DMS 273 (cell line): Measurements from ENCODE around the gene LINC00305.

Source experiments
- DNase-seq: peaks from one replicate; lab custom pipeline; 2025; ENCODE audit not compliant: unreplicated experiment; lab: John Stamatoyannopoulos, UW

The LINC00305 gene

GRCh38 chr18:64116571-64117175 is 32.2 kb downstream of the LINC00305 start:
- DNase-seq = no peak

GRCh38 chr18:64115881-64116280 is 33.0 kb downstream of the LINC00305 start:
- DNase-seq = no peak

GRCh38 chr18:64111950-64112349 is 36.9 kb downstream of the LINC00305 start:
- DNase-seq = no peak

GRCh38 chr18:64110692-64111480 is 38.0 kb downstream of the LINC00305 start:
- no peak for DNase-seq

- DNase-seq = no peak
Observed at GRCh38 chr18:64103986-64104385, 44.9 kb downstream of the LINC00305 start.

GRCh38 chr18:64100116-64100922 is 48.6 kb downstream of the LINC00305 start:
- peak; percentile 23 for DNase-seq

GRCh38 chr18:64099244-64099643 is 49.6 kb downstream of the LINC00305 start:
- no peak for DNase-seq

- peak; percentile 29 for DNase-seq
Observed at GRCh38 chr18:64097497-64097896, 51.4 kb downstream of the LINC00305 start.

- DNase-seq = no peak
Observed at GRCh38 chr18:64095056-64095455, 53.8 kb downstream of the LINC00305 start.

GRCh38 chr18:64094210-64094609 is 54.7 kb downstream of the LINC00305 start:
- no peak for DNase-seq

- no peak for DNase-seq
Observed at GRCh38 chr18:64091526-64091925, 57.4 kb downstream of the LINC00305 start.

GRCh38 chr18:64090876-64091275 is 58.0 kb downstream of the LINC00305 start:
- no peak for DNase-seq

GRCh38 chr18:64083916-64084315 is 65.0 kb downstream of the LINC00305 start:
- DNase-seq = no peak

GRCh38 chr18:64082513-64082912 is 66.4 kb downstream of the LINC00305 start:
- DNase-seq = no peak

- peak; percentile 20 for DNase-seq
Observed at GRCh38 chr18:64082054-64082453, 66.8 kb downstream of the LINC00305 start.

GRCh38 chr18:64073971-64074370 is 74.9 kb downstream of the LINC00305 start:
- DNase-seq = no peak

GRCh38 chr18:64055019-64055418 is 93.9 kb downstream of the LINC00305 start:
- DNase-seq = no peak

GRCh38 chr18:64053246-64053645 is 95.6 kb downstream of the LINC00305 start:
- no peak for DNase-seq

GRCh38 chr18:64052772-64053171 is 96.1 kb downstream of the LINC00305 start:
- no peak for DNase-seq

- no peak for DNase-seq
Observed at GRCh38 chr18:64044616-64045015, 104.3 kb downstream of the LINC00305 start.

GRCh38 chr18:64042728-64043358 is 106.0 kb downstream of the LINC00305 start:
- no peak for DNase-seq
